GM12875 (cell line): ENCODE measurements around the gene SUDS3.
"Not testable (repeated sequence)": the region's sequence is repeated elsewhere in the genome, so short reads cannot be mapped to it uniquely, and the experiment has no call there.

Source experiments
- H3K4me3 ChIP-seq: one replicate; pipeline ENCODE4 v1.5.1; 2011; ENCODE audit warnings: low read depth, low read length, control low read depth
- CTCF ChIP-seq: IDR thresholded peaks from 2 replicates; pipeline ENCODE4 v1.5.1; 2011; ENCODE audit warnings: low read depth, mild to moderate bottlenecking, control low read depth, inconsistent platforms, low read length, moderate library complexity, borderline replicate concordance; ENCODE audit not compliant: insufficient read depth

SUDS3 gene

DNA sequence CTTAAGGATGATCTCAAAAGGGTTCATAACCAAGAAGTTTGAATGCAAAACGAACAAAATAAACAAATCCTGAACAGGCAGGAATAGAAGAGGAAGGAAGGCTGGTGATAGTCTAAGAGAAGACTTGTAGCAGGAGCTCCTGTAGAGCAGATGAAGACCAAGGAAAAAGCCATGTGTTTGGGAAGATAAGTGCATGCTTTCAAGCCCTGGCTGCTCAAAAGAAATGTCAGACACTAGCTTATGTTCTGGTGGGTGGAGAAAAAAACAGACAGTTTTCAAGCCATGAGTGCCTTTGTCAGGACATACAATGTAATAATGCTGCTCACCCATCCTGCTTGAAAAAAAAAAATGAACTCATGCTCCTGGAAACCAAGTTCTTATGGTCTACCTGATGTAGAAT lies 31.0 kb upstream of the SUDS3 start:
- H3K4me3 ChIP-seq, result no peak overlapping the region
- no peak for TF ChIP-seq CTCF

- no peak overlapping the region for H3K4me3 ChIP-seq
- no peak for TF ChIP-seq CTCF
These were observed 29.5 kb upstream of the SUDS3 start for GRCh38 chr12:118346895-118347294.

DNA sequence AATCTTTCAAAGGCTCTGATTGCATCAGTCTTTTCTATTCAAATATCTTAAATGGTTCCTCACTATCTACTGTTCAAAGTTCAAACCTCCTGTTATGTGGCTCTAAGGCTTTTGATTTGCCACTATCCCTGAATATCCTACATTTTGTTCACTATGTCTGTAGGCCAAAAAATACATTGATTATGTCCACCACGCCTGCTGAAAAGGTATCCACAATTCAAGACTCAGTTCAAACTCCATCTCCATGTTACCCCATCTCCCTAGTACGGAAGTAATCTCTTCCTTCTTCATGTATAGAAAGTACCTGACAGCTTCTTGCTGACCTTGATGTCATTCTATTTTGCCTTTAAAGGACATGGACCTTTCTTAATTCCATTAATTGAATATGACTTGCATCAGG lies 28.4 kb upstream of the SUDS3 start:
- no peak for TF ChIP-seq CTCF
- no peak overlapping the region for H3K4me3 ChIP-seq

GRCh38 chr12:118350908-118351559 lies 25.3 kb upstream of the SUDS3 start:
- H3K4me3 ChIP-seq, result no peak overlapping the region
- no peak for TF ChIP-seq CTCF

GRCh38 chr12:118353721-118354120 lies 22.6 kb upstream of the SUDS3 start:
- TF ChIP-seq CTCF, result no peak
- no peak overlapping the region for H3K4me3 ChIP-seq

DNA sequence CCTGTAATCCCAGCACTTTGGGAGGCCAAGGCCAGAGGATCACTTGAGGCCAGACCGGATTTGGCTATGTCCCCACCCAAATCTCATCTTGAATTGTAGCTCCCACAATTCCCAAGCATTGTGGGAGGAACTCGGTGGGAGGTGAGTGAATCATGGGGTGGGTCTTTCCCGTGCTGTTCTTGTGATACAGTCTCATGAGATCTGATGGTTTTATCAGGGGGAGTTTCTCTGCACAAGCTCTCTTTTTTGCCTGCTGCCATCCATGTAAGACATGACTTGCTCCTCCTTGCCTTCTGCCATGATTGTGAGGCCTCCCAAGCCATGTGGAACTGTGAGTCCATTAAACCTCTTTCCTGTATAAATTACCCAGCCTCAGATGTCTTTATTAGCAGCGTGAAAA lies 21.9 kb upstream of the SUDS3 start:
- not testable (repeated sequence) for H3K4me3 ChIP-seq

DNA sequence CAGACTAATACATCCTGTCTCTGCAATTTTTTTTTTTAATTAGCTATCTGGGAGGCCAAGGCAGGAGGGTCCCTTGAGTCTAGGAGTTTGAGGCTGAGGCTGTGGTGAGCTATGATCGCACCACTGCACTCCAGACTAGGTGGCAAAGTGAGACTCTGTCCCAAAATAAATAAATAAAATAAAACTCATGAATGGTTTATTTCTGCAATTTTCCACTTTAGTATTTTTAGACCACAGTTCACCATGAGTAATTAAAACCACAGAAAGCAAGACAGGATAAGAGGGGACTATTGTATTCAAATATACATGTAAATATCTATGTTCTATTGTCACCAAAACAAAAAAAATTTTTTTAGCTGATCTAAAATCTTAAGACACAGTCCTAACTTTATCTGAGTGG lies 21.5 kb upstream of the SUDS3 start:
- TF ChIP-seq CTCF, result no peak

GRCh38 chr12:118355843-118356242 lies 20.5 kb upstream of the SUDS3 start:
- TF ChIP-seq CTCF, result no peak
- H3K4me3 ChIP-seq, result no peak overlapping the region

More for the DNA sequence above, 21.5 kb upstream of the SUDS3 start:
- H3K4me3 ChIP-seq, result no peak overlapping the region
